ENCODE results near the gene EML4. TPM values are rescaled to one million over a fixed set of nuclear protein-coding genes. Genes with fewer than 3 reads are reported as not detected.

Gene EML4
- total RNA-seq, 1 donor from 2014 or later = 68.2 TPM

DNA sequence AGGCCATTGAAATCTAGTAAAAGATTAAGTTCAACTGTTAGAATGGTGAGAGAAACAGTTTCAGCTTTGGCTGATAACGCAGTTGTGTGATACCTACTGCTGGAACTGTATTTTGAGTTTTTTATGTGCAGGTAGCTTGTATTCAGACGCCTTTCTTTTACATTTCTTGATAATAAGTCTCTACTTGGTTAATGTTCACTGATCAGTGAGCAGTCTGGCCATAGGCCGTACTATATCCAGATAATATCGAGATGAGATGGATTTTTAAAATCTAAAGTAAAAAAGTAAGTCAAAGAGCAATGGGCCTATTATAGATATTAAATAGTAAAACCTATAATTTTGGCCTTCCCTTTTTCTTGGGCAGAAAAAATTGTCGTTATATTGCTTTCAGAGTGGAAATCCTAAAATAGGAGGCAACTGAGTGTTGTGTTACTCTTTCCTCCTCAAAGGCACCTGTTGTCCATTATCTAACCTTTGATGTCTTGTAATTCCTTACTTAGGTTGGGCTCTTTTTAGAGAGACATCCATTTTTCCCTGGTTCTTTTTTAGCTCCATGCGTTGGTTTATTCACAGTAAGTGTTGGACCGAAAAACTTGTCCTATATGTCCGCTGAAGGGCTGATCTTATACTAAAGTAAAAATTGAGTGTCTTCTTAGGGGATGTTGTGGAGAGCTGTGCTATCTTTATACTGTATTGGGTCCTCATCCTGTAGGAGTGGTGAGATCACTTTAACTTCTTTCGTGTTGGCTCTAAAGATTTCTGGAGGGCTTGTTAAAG is 1.7 kb downstream of the EML4 start:
- H4K20me1 ChIP-seq (ENCODE audit: insufficient read depth, low read length) = peaks cover 27% of the 10 kb centered on the region
- peak overlapping the region; percentile 99 for H3K4me2 ChIP-seq (ENCODE audit: low read length)
- H3K27me3 Mint-ChIP-seq (ENCODE audit: low read depth, unreplicated experiment) = no peaks in the 10 kb centered on the region
- no peak overlapping the region for H3K27ac Mint-ChIP-seq (ENCODE audit: unreplicated experiment)
- H3K27ac ChIP-seq (ENCODE audit: low read depth, low read length) = no peak overlapping the region
- FAIRE-seq (no peak), DNase-seq (ENCODE audit: low read depth) (no peak)
- H3K9ac ChIP-seq (ENCODE audit: low read length) = peak overlapping the region; percentile 93
- no peaks in the 10 kb centered on the region for H3K36me3 Mint-ChIP-seq (ENCODE audit: low read depth, unreplicated experiment)
- no peaks in the 10 kb centered on the region for H3K27me3 ChIP-seq (ENCODE audit: insufficient read depth, low read length)
- peaks cover 14% of the 10 kb centered on the region for H3K4me1 ChIP-seq (ENCODE audit: insufficient read depth, low read length)
- H3K4me1 Mint-ChIP-seq (ENCODE audit: low read depth, unreplicated experiment) = peaks cover 10% of the 10 kb centered on the region
- no peaks in the 10 kb centered on the region for H3K36me3 ChIP-seq (ENCODE audit: insufficient read depth, low read length)
- no peak overlapping the region for H3K4me3 Mint-ChIP-seq (ENCODE audit: unreplicated experiment)
- no peak overlapping the region for H2AFZ ChIP-seq (ENCODE audit: low read depth, low read length)
- no peak for TF ChIP-seq EZH2 (IDR thresholded peaks at IDR 0.05; ENCODE audit: insufficient read depth, low read length)
- TF ChIP-seq, protein P1, sequence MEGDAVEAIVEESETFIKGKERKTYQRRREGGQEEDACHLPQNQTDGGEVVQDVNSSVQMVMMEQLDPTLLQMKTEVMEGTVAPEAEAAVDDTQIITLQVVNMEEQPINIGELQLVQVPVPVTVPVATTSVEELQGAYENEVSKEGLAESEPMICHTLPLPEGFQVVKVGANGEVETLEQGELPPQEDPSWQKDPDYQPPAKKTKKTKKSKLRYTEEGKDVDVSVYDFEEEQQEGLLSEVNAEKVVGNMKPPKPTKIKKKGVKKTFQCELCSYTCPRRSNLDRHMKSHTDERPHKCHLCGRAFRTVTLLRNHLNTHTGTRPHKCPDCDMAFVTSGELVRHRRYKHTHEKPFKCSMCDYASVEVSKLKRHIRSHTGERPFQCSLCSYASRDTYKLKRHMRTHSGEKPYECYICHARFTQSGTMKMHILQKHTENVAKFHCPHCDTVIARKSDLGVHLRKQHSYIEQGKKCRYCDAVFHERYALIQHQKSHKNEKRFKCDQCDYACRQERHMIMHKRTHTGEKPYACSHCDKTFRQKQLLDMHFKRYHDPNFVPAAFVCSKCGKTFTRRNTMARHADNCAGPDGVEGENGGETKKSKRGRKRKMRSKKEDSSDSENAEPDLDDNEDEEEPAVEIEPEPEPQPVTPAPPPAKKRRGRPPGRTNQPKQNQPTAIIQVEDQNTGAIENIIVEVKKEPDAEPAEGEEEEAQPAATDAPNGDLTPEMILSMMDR (IDR thresholded peaks at IDR 0.05; ENCODE audit: insufficient read depth, low read depth, low read length) = no peak
- H3K9me3 ChIP-seq (ENCODE audit: insufficient read depth, low read depth, low read length) = no peaks in the 10 kb centered on the region
- peaks cover 64% of the 10 kb centered on the region for H3K79me2 ChIP-seq (ENCODE audit: insufficient read depth, low read length)
- H3K4me3 ChIP-seq (ENCODE audit: insufficient read depth, low read depth, low read length) = peak overlapping the region; percentile 90
- no peaks in the 10 kb centered on the region for H3K9me3 Mint-ChIP-seq (ENCODE audit: unreplicated experiment)

DNA sequence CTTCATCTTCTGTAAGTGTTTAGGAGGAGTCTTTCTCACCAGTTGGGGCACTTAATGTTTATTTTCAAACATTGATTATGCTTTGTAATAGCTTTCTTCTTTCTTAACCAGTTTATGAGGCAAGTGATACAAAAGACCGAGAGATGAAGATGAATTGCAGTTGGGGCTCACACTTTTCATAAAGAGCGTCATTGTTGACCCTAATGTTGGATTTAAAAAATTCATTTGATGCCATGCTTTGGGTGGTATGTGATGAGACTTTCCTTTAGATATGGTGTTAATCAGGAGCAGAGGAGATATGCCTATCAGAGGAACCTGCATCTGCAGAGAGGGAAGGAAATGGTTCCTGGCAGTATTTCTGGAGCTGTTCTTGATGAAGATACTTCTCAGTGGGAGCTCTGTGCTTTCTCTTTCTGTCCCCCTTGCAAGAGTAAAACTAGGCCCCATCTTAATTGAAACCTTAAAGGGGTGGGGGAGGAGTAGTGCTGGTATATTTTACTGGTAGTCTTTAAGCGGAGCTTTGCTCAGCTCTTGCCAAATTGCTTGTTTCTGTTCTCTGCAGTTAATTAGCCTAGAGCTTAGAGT is 2.3 kb downstream of the EML4 start:
- Mint-ChIP-seq H3K4me1 (ENCODE audit: low read depth, unreplicated experiment) (peaks cover 10% of the 10 kb centered on the region), H3K27me3 (ENCODE audit: low read depth, unreplicated experiment) (no peaks in the 10 kb centered on the region), H3K27ac (ENCODE audit: unreplicated experiment) (no peak overlapping the region), H3K36me3 (ENCODE audit: low read depth, unreplicated experiment) (no peaks in the 10 kb centered on the region), H3K9me3 (ENCODE audit: unreplicated experiment) (no peaks in the 10 kb centered on the region), H3K4me3 (ENCODE audit: unreplicated experiment) (no peak overlapping the region)
- Histone ChIP-seq H3K4me3 (ENCODE audit: insufficient read depth, low read depth, low read length) (no peak overlapping the region), H3K27ac (ENCODE audit: low read depth, low read length) (no peak overlapping the region), H3K36me3 (ENCODE audit: insufficient read depth, low read length) (no peaks in the 10 kb centered on the region), H4K20me1 (ENCODE audit: insufficient read depth, low read length) (peaks cover 33% of the 10 kb centered on the region), H3K4me1 (ENCODE audit: insufficient read depth, low read length) (peaks cover 14% of the 10 kb centered on the region), H3K9me3 (ENCODE audit: insufficient read depth, low read depth, low read length) (no peaks in the 10 kb centered on the region), H2AFZ (ENCODE audit: low read depth, low read length) (no peak overlapping the region), H3K9ac (ENCODE audit: low read length) (no peak overlapping the region), H3K4me2 (ENCODE audit: low read length) (peak overlapping the region; percentile 99), H3K27me3 (ENCODE audit: insufficient read depth, low read length) (no peaks in the 10 kb centered on the region), H3K79me2 (ENCODE audit: insufficient read depth, low read length) (peaks cover 71% of the 10 kb centered on the region)
- FAIRE-seq (no peak), DNase-seq (ENCODE audit: low read depth) (no peak)
- TF ChIP-seq, protein P1 (IDR thresholded peaks at IDR 0.05; ENCODE audit: insufficient read depth, low read depth, low read length) = no peak
- TF ChIP-seq EZH2 (IDR thresholded peaks at IDR 0.05; ENCODE audit: insufficient read depth, low read length) = no peak

DNA sequence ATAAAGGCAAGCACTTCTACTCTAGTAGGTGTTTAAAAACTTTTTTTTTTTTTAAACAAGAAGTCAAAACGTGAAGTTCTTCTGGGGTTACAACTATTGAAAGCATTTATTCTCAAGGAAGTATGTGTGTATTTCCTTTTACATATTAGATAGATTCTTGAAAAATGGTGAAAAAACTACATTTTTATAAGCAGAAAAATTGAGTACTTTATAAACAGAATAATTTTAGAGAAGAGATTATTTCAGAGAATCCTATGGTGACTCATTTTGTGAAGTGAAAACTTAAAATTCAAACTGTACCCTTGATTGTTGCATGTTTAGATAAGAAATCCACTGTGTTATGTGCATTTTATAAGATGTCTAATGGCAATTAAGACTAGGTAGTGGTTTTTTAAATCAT is 2.9 kb downstream of the EML4 start:
- Mint-ChIP-seq H3K27me3 (ENCODE audit: low read depth, unreplicated experiment) (no peaks in the 10 kb centered on the region), H3K36me3 (ENCODE audit: low read depth, unreplicated experiment) (no peaks in the 10 kb centered on the region), H3K9me3 (ENCODE audit: unreplicated experiment) (no peaks in the 10 kb centered on the region), H3K4me3 (ENCODE audit: unreplicated experiment) (no peak overlapping the region), H3K4me1 (ENCODE audit: low read depth, unreplicated experiment) (peaks cover 10% of the 10 kb centered on the region), H3K27ac (ENCODE audit: unreplicated experiment) (no peak overlapping the region)
- H3K36me3 ChIP-seq (ENCODE audit: insufficient read depth, low read length) = no peaks in the 10 kb centered on the region
- peak overlapping the region; percentile 99 for H3K4me2 ChIP-seq (ENCODE audit: low read length)
- peaks cover 33% of the 10 kb centered on the region for H4K20me1 ChIP-seq (ENCODE audit: insufficient read depth, low read length)
- no peak overlapping the region for H3K4me3 ChIP-seq (ENCODE audit: insufficient read depth, low read depth, low read length)
- no peak overlapping the region for H3K9ac ChIP-seq (ENCODE audit: low read length)
- peaks cover 14% of the 10 kb centered on the region for H3K4me1 ChIP-seq (ENCODE audit: insufficient read depth, low read length)
- H3K9me3 ChIP-seq (ENCODE audit: insufficient read depth, low read depth, low read length) = no peaks in the 10 kb centered on the region
- FAIRE-seq (no peak), DNase-seq (ENCODE audit: low read depth) (no peak)
- no peak overlapping the region for H2AFZ ChIP-seq (ENCODE audit: low read depth, low read length)
- H3K27ac ChIP-seq (ENCODE audit: low read depth, low read length) = no peak overlapping the region
- TF ChIP-seq, protein P1 (IDR thresholded peaks at IDR 0.05; ENCODE audit: insufficient read depth, low read depth, low read length) = no peak
- TF ChIP-seq EZH2 (IDR thresholded peaks at IDR 0.05; ENCODE audit: insufficient read depth, low read length) = no peak
- H3K27me3 ChIP-seq (ENCODE audit: insufficient read depth, low read length) = no peaks in the 10 kb centered on the region
- H3K79me2 ChIP-seq (ENCODE audit: insufficient read depth, low read length) = peaks cover 76% of the 10 kb centered on the region

Data from astrocyte (in vitro differentiated cells and primary cell).